Loucy (cell line): ENCODE results near the gene EFTUD2.

Experiments
- EZH2phosphoT487 ChIP-seq: fragments of 200-600 bp; IDR thresholded peaks from 2 replicates; pipeline ENCODE4 v1.6.1; 2018; ENCODE audit warnings: antibody characterized with exemption, mild to moderate bottlenecking, moderate library complexity, borderline replicate concordance
- TF ChIP-seq, protein P1 (sequence below): fragments of 200-600 bp; sonication (generic); conservative IDR thresholded peaks from 2 replicates; pipeline ENCODE4 v1.5.1; 2014; ENCODE audit warnings: mild to moderate bottlenecking, antibody characterized with exemption, low read length

GRCh38 chr17:44932787-44933097, 33.5 kb upstream of the EFTUD2 start:
- TF ChIP-seq, protein P1, sequence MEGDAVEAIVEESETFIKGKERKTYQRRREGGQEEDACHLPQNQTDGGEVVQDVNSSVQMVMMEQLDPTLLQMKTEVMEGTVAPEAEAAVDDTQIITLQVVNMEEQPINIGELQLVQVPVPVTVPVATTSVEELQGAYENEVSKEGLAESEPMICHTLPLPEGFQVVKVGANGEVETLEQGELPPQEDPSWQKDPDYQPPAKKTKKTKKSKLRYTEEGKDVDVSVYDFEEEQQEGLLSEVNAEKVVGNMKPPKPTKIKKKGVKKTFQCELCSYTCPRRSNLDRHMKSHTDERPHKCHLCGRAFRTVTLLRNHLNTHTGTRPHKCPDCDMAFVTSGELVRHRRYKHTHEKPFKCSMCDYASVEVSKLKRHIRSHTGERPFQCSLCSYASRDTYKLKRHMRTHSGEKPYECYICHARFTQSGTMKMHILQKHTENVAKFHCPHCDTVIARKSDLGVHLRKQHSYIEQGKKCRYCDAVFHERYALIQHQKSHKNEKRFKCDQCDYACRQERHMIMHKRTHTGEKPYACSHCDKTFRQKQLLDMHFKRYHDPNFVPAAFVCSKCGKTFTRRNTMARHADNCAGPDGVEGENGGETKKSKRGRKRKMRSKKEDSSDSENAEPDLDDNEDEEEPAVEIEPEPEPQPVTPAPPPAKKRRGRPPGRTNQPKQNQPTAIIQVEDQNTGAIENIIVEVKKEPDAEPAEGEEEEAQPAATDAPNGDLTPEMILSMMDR: no peak
- no peak for TF ChIP-seq EZH2phosphoT487
